HepG2 (cell line): Measurements from ENCODE around the gene DGKD. TPM values are rescaled to one million over a fixed set of nuclear protein-coding genes. Genes with fewer than 3 reads are reported as not detected.
A peak's percentile ranks its signal among the peaks of the same experiment; 100 is the strongest.

Source experiments
- BCL6 ChIP-seq: IDR thresholded peaks from 2 replicates; pipeline ENCODE4 v1.6.1; 2016; ENCODE audit warnings: missing genetic modification reagents, missing compliant biosample characterization
- KDM1A ChIP-seq: IDR thresholded peaks from 2 replicates; pipeline ENCODE4 v1.6.1; 2016; ENCODE audit warnings: missing compliant biosample characterization
- PHF5A ChIP-seq: IDR thresholded peaks from one replicate; pipeline ENCODE4 v1.6.1; 2018; ENCODE audit warnings: low read depth, missing genetic modification reagents; ENCODE audit not compliant: unreplicated experiment
- PITX1 ChIP-seq: sonication (generic); formaldehyde crosslinking; IDR thresholded peaks from 2 replicates; pipeline ENCODE4 v1.5.1; 2020; ENCODE audit warnings: mild to moderate bottlenecking, missing genetic modification reagents
- SMAD1 ChIP-seq: sonication (generic); formaldehyde crosslinking; IDR thresholded peaks from 2 replicates; pipeline ENCODE4 v1.4.0; 2020; ENCODE audit warnings: missing genetic modification reagents, low read depth, mild to moderate bottlenecking, borderline replicate concordance
- SMC3 ChIP-seq: IDR thresholded peaks from 2 replicates; pipeline ENCODE4 v1.6.1; 2011; ENCODE audit warnings: low read length, improper control_type of control experiment
- STAG1 ChIP-seq: sonication (generic); formaldehyde crosslinking; IDR thresholded peaks from 2 replicates; pipeline ENCODE4 v1.4.0; 2020; ENCODE audit warnings: missing genetic modification reagents
- ZEB1 ChIP-seq: IDR thresholded peaks from 2 replicates; pipeline ENCODE4 v1.6.1; 2012; ENCODE audit warnings: mild to moderate bottlenecking, low read depth, inconsistent platforms; ENCODE audit not compliant: insufficient replicate concordance
- ZNF251 ChIP-seq: sonication (generic); formaldehyde crosslinking; IDR thresholded peaks from 2 replicates; pipeline ENCODE4 v1.9.0; 2021; ENCODE audit warnings: mild to moderate bottlenecking, missing genetic modification reagents
- ZNF282 ChIP-seq: fragments of 450-650 bp; IDR thresholded peaks from 2 replicates; pipeline ENCODE4 v1.6.1; 2018; ENCODE audit not compliant: partially characterized antibody
- ZNF326 ChIP-seq: sonication (generic); formaldehyde crosslinking; IDR thresholded peaks from 2 replicates; pipeline ENCODE4 v1.4.0; 2020; ENCODE audit warnings: missing genetic modification reagents, borderline replicate concordance
- ZNF33A ChIP-seq: sonication (generic); formaldehyde crosslinking; IDR thresholded peaks from 2 replicates; pipeline ENCODE4 v1.5.1; 2020; ENCODE audit warnings: missing genetic modification reagents, mild to moderate bottlenecking, moderate library complexity, borderline replicate concordance
- ZNF484 ChIP-seq: sonication (generic); formaldehyde crosslinking; IDR thresholded peaks from 2 replicates; pipeline ENCODE4 v1.5.1; 2020; ENCODE audit warnings: mild to moderate bottlenecking, low read depth, missing genetic modification reagents, borderline replicate concordance
- ZNF839 ChIP-seq: sonication (generic); formaldehyde crosslinking; IDR thresholded peaks from 2 replicates; pipeline ENCODE4 v1.4.0; 2020; ENCODE audit warnings: missing genetic modification reagents, mild to moderate bottlenecking, borderline replicate concordance
- ZSCAN12 ChIP-seq: sonication (generic); formaldehyde crosslinking; IDR thresholded peaks from 2 replicates; pipeline ENCODE4 v1.9.0; 2021; ENCODE audit warnings: mild to moderate bottlenecking, missing genetic modification reagents
- polyA plus RNA-seq, 8 experiments: library from polyadenylated mRNA; depleted of rRNA in 3 of 8; stranded (reverse) in 7 of 8; unstranded in 1 of 8; fragments of >200 nt; fragmentation: Illumina TruSeq in 4 of 8; extraction: Trizol in 4 of 8; gene quantifications; 2 replicates each; pipeline versions ENCODE4 v1.2.1 to v1.2.3, GENCODE V29; 2011 to 2016; ENCODE audit warnings: low read depth in 4 of 8, missing spikeins in 1 of 8, mixed read lengths in 1 of 8; ENCODE audit not compliant: insufficient read depth in 1 of 8
- total RNA-seq, 5 experiments: library from RNA; depleted of rRNA; stranded (reverse); fragments of >200 nt; fragmentation: Illumina TruSeq; extraction: Trizol; gene quantifications; 2 replicates each; pipeline ENCODE4 v1.2.3, GENCODE V29; 2016; ENCODE audit warnings: low read depth in 1 of 5
- TF ChIP-seq, protein P1 (sequence below): sonication (generic); formaldehyde crosslinking; IDR thresholded peaks from 2 replicates; pipeline ENCODE4 v1.5.1; 2020; ENCODE audit warnings: missing genetic modification reagents, mild to moderate bottlenecking, borderline replicate concordance
- TF ChIP-seq, protein P2 (sequence below): sonication (generic); formaldehyde crosslinking; IDR thresholded peaks from 2 replicates; pipeline ENCODE4 v1.4.0; 2020; ENCODE audit warnings: missing genetic modification reagents
- TF ChIP-seq, protein P3 (sequence below): sonication (generic); formaldehyde crosslinking; IDR thresholded peaks from 2 replicates; pipeline ENCODE4 v1.8.1; 2022; ENCODE audit warnings: low read depth, mild to moderate bottlenecking, missing genetic modification reagents
- TF ChIP-seq, protein P4 (sequence below): sonication (generic); formaldehyde crosslinking; IDR thresholded peaks from 2 replicates; pipeline ENCODE4 v1.8.0; 2022; ENCODE audit warnings: missing genetic modification reagents, low read depth, mild to moderate bottlenecking, borderline replicate concordance
- TF ChIP-seq, protein P5 (sequence below): sonication (generic); formaldehyde crosslinking; IDR thresholded peaks from 2 replicates; pipeline ENCODE4 v1.5.0; 2020; ENCODE audit warnings: missing genetic modification reagents
- TF ChIP-seq, protein P6 (sequence below): sonication (generic); formaldehyde crosslinking; IDR thresholded peaks from 2 replicates; pipeline ENCODE4 v1.5.0; 2020; ENCODE audit warnings: missing genetic modification reagents, mild to moderate bottlenecking, borderline replicate concordance

The DGKD gene
- total and polyA plus RNA-seq, 2 of the 13 experiments (the other 11 are each of a cell fraction or from before 2014, with no cell fraction given), result 24.5 to 33.2 TPM

DNA sequence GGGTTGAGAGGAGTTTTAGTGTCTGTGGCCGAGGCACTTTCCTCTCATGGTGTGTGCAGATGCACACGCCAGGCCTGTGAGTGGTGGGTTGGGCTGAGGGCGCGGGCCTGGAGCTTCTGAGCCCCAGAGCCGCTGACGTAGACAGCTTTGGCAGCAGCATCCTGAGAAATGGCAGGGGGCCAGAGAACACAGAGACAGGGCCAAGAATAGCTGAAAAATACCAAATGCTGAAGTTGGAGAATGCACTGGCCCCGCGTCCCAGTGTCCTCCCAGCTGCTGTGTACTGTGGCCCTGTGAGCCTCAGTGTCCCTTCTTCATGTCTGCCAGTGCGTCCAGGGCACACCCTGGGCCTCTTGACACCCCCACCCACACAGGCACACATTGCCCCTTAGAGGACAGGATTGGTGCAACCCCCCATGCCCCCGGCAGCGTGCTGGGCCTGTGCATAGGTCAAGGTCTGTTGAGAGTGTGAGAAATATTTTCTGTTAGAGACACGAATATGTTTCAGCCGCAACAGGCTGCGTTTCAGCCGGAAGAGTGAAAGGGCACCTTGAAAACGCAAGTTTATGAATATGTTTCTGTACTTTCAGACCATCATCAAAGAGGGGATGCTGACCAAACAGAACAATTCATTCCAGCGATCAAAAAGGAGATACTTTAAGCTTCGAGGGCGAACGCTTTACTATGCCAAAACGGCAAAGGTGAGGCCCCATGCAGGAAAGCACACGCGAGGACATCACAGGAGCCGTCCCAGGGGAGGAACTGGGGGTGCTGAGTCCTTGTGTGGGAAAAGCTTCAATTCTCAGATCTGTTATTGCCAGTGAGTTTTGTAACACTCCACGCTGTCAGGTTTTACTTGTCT, 33.6 kb downstream of the DGKD start (continued):
- TF ChIP-seq ZNF484 (CRISPR knock-in tag) (no peak), ZNF251 (CRISPR knock-in tag) (no peak), BCL6 (CRISPR knock-in tag) (peak; percentile 34; the same call in 1 of the 2 replicates), SMC3 (peak; percentile 14; the same call in 1 of the 2 replicates), ZEB1 (no peak), ZNF282 (no peak), ZNF326 (CRISPR knock-in tag) (no peak), PITX1 (CRISPR knock-in tag) (peak; percentile 66; the same call in 1 of the 2 replicates), ZNF839 (CRISPR knock-in tag) (no peak; the same call in 1 of the 2 replicates), PHF5A (CRISPR knock-in tag) (peak; percentile 64), ZNF33A (no peak), SMAD1 (CRISPR knock-in tag) (no peak), ZSCAN12 (CRISPR knock-in tag) (no peak), KDM1A (no peak), STAG1 (CRISPR knock-in tag) (0 out of 2 replicates have a peak, but pooled peaks have one; percentile 13)
- TF ChIP-seq, protein P1, sequence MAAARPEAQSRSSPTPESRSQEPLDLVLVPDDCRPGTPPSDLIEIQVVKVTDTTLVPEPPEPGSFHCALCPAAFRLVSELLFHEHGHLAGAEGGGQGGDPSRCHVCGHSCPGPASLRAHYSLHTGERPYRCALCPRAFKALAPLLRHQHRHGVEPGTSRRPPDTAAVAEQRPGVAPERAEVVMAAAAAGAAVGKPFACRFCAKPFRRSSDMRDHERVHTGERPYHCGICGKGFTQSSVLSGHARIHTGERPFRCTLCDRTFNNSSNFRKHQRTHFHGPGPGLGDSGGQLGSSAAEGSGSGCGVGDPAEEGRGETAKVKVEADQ (CRISPR knock-in tag), result no peak
- TF ChIP-seq, protein P2, sequence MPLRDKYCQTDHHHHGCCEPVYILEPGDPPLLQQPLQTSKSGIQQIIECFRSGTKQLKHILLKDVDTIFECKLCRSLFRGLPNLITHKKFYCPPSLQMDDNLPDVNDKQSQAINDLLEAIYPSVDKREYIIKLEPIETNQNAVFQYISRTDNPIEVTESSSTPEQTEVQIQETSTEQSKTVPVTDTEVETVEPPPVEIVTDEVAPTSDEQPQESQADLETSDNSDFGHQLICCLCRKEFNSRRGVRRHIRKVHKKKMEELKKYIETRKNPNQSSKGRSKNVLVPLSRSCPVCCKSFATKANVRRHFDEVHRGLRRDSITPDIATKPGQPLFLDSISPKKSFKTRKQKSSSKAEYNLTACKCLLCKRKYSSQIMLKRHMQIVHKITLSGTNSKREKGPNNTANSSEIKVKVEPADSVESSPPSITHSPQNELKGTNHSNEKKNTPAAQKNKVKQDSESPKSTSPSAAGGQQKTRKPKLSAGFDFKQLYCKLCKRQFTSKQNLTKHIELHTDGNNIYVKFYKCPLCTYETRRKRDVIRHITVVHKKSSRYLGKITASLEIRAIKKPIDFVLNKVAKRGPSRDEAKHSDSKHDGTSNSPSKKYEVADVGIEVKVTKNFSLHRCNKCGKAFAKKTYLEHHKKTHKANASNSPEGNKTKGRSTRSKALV (CRISPR knock-in tag), result no peak
- TF ChIP-seq, protein P3, sequence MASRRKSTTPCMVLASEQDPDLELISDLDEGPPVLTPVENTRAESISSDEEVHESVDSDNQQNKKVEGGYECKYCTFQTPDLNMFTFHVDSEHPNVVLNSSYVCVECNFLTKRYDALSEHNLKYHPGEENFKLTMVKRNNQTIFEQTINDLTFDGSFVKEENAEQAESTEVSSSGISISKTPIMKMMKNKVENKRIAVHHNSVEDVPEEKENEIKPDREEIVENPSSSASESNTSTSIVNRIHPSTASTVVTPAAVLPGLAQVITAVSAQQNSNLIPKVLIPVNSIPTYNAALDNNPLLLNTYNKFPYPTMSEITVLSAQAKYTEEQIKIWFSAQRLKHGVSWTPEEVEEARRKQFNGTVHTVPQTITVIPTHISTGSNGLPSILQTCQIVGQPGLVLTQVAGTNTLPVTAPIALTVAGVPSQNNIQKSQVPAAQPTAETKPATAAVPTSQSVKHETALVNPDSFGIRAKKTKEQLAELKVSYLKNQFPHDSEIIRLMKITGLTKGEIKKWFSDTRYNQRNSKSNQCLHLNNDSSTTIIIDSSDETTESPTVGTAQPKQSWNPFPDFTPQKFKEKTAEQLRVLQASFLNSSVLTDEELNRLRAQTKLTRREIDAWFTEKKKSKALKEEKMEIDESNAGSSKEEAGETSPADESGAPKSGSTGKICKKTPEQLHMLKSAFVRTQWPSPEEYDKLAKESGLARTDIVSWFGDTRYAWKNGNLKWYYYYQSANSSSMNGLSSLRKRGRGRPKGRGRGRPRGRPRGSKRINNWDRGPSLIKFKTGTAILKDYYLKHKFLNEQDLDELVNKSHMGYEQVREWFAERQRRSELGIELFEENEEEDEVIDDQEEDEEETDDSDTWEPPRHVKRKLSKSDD (CRISPR knock-in tag), result peak; percentile 79; the same call in 1 of the 2 replicates
- TF ChIP-seq, protein P4, sequence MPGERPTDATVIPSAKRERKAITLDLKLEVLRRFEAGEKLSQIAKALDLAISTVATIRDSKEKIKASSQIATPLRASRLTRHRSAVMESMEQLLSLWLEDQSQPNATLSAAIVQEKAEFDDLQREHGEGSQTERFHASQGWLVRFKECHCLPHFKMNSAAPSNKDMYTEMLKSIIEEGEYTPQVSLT, result no peak; the same call in 1 of the 2 replicates
- TF ChIP-seq, protein P5, sequence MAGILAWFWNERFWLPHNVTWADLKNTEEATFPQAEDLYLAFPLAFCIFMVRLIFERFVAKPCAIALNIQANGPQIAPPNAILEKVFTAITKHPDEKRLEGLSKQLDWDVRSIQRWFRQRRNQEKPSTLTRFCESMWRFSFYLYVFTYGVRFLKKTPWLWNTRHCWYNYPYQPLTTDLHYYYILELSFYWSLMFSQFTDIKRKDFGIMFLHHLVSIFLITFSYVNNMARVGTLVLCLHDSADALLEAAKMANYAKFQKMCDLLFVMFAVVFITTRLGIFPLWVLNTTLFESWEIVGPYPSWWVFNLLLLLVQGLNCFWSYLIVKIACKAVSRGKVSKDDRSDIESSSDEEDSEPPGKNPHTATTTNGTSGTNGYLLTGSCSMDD (CRISPR knock-in tag), result no peak
- TF ChIP-seq, protein P6, sequence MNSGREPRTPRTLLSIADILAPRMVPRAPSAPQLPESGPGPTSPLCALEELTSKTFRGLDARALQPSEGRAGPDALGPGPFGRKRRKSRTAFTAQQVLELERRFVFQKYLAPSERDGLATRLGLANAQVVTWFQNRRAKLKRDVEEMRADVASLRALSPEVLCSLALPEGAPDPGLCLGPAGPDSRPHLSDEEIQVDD (CRISPR knock-in tag), result no peak
